GM19468 (cell line): Measurements from ENCODE around the gene THOC6.

Experiments used
- ATAC-seq: cut with Tn5 transposase; IDR thresholded peaks from one replicate; pipeline ENCODE4 v1.9.1; 2021; ENCODE audit warnings: mild to moderate bottlenecking, moderate library complexity, moderate number of reproducible peaks; ENCODE audit not compliant: unreplicated experiment; ENCODE audit errors: extremely low read depth

Gene THOC6

GRCh38 chr16:2990891-2991290, 32.9 kb upstream of the THOC6 start:
- no peak for ATAC-seq

- ATAC-seq, result no peak
Measured at GRCh38 chr16:2991566-2992261, 32.1 kb upstream of the THOC6 start.

- ATAC-seq, result no peak
Measured at GRCh38 chr16:2992383-2993081, 31.3 kb upstream of the THOC6 start.

- ATAC-seq, result no peak
Measured at GRCh38 chr16:2996298-2996697, 27.5 kb upstream of the THOC6 start.

- no peak for ATAC-seq
Measured at GRCh38 chr16:2999929-3000328, 23.9 kb upstream of the THOC6 start.

- no peak for ATAC-seq
Measured at GRCh38 chr16:3000540-3000939, 23.3 kb upstream of the THOC6 start.

GRCh38 chr16:3001316-3001715, 22.5 kb upstream of the THOC6 start:
- no peak for ATAC-seq

GRCh38 chr16:3003582-3004270, 20.1 kb upstream of the THOC6 start:
- peak; percentile 89 for ATAC-seq

- no peak for ATAC-seq
Measured at GRCh38 chr16:3004319-3004718, 19.5 kb upstream of the THOC6 start.

- no peak for ATAC-seq
Measured at GRCh38 chr16:3004781-3005284, 19.0 kb upstream of the THOC6 start.

- no peak for ATAC-seq
Measured at GRCh38 chr16:3007059-3007956, 16.5 kb upstream of the THOC6 start.

- ATAC-seq, result no peak
Measured at GRCh38 chr16:3007957-3008689, 15.7 kb upstream of the THOC6 start.

GRCh38 chr16:3008690-3009037, 15.2 kb upstream of the THOC6 start:
- ATAC-seq, result no peak

- ATAC-seq, result no peak
Measured at GRCh38 chr16:3009568-3010390, 14.1 kb upstream of the THOC6 start.

GRCh38 chr16:3010510-3010909, 13.3 kb upstream of the THOC6 start:
- ATAC-seq, result no peak

GRCh38 chr16:3012246-3012645, 11.6 kb upstream of the THOC6 start:
- no peak for ATAC-seq

- ATAC-seq, result no peak
Measured at GRCh38 chr16:3012828-3013420, 10.9 kb upstream of the THOC6 start, which contains the start of gene CLDN9. Gene CLDN9, plus strand, starts transcription at chr16:3012923. Its CDS starts 440 bp downstream, at chr16:3013363.

- no peak for ATAC-seq
Measured at GRCh38 chr16:3013491-3013951, 10.3 kb upstream of the THOC6 start.
